Natural killer cell (primary cell): ENCODE data around the gene PDGFC. TPM values are rescaled to one million over a fixed set of nuclear protein-coding genes. Genes with fewer than 3 reads are reported as not detected.

Experiments
- ATAC-seq, 3 donors: fragments of 150-1000 bp in 2 of 3; fragments of 200-7000 bp in 1 of 3; cut with Tn5 transposase; 1 replicate in 1 of 3; 2 replicates in 2 of 3; pipeline ENCODE4 v1.10.0; 2021; ENCODE audit warnings: mild to moderate bottlenecking in 2 of 3, moderate library complexity in 2 of 3
- DNase-seq, 2 donors: peaks; one replicate each; pipeline versions ENCODE4 v3.0.0 to v3.0.0-alpha.2; 2013 to 2021; ENCODE audit warnings: mixed read lengths in 1 of 2
- H3K27ac ChIP-seq: one replicate; pipeline ENCODE4 v1.5.1; 2013; ENCODE audit warnings: mild to moderate bottlenecking, low read length
- H3K27me3 ChIP-seq: one replicate; pipeline ENCODE4 v1.6.1; 2013; ENCODE audit warnings: low read length; ENCODE audit not compliant: control insufficient read depth, insufficient read depth
- H3K36me3 ChIP-seq: one replicate; pipeline ENCODE4 v1.6.1; 2013; ENCODE audit warnings: low read length; ENCODE audit not compliant: control insufficient read depth, insufficient read depth
- H3K4me1 ChIP-seq: one replicate; pipeline ENCODE4 v1.6.1; 2013; ENCODE audit warnings: low read length; ENCODE audit not compliant: control insufficient read depth, insufficient read depth
- H3K4me3 ChIP-seq: one replicate; pipeline ENCODE4 v1.5.1; 2013; ENCODE audit warnings: low read length
- H3K9me3 ChIP-seq: one replicate; pipeline ENCODE4 v1.6.1; 2013; ENCODE audit warnings: low read length; ENCODE audit not compliant: control insufficient read depth, insufficient read depth
- H3K27ac Mint-ChIP-seq, 2 donors: one replicate each; pipeline ENCODE4 v1.8.0; 2022; ENCODE audit warnings: mild to moderate bottlenecking in 2 of 2, mixed read lengths in 2 of 2, moderate library complexity in 1 of 2
- H3K27me3 Mint-ChIP-seq, 2 donors: one replicate each; pipeline ENCODE4 v1.8.0; 2022; ENCODE audit warnings: low read depth in 2 of 2, mixed read lengths in 2 of 2
- H3K36me3 Mint-ChIP-seq: one replicate; pipeline ENCODE4 v1.8.0; 2022; ENCODE audit warnings: mixed read lengths
- H3K4me1 Mint-ChIP-seq, 2 donors: one replicate each; pipeline ENCODE4 v1.8.0; 2022; ENCODE audit warnings: mixed read lengths in 2 of 2
- H3K4me3 Mint-ChIP-seq: one replicate; pipeline ENCODE4 v1.8.0; 2022; ENCODE audit warnings: mild to moderate bottlenecking, moderate library complexity, mixed read lengths
- H3K9me3 Mint-ChIP-seq, 2 donors: one replicate each; pipeline ENCODE4 v1.8.0; 2022; ENCODE audit warnings: mixed read lengths in 2 of 2
- CTCF ChIP-seq: fragments of 200-600 bp; IDR thresholded peaks from one replicate; pipeline ENCODE4 v1.8.0; 2022; ENCODE audit warnings: antibody characterized with exemption
- WGBS: methylation state at CpG from one replicate; pipeline ENCODE4 v1.1.7; 2013; ENCODE audit warnings: missing lambda C conversion rate; ENCODE audit not compliant: insufficient coverage; 5-methylcytosine and 5-hydroxymethylcytosine counted together
- intact Hi-C: fragments of 100-400 bp; cut with micrococcal nuclease; formaldehyde crosslinking; loops from one replicate; pipeline ENCODE4 v1.14.2; 2022
- total RNA-seq, 4 donors: library from RNA; stranded (reverse); fragments of 120-200 nt in 1 of 4; gene quantifications; one replicate each; pipeline versions ENCODE4 v1.2.3 to v1.2.4, GENCODE V29; 2013 to 2022

The PDGFC gene
- total RNA-seq, 3 donors from 2014 or later (not counting 1 experiment from before 2014, with no cell fraction given): 0.72 to 1.6 (median 0.90) TPM

- no peaks in the 10 kb centered on the region for H3K4me1 Mint-ChIP-seq
- Histone ChIP-seq H3K27ac (no peak overlapping the region), H3K4me1 (no peaks in the 10 kb centered on the region), H3K36me3 (no peaks in the 10 kb centered on the region), H3K27me3 (no peaks in the 10 kb centered on the region), H3K9me3 (no peaks in the 10 kb centered on the region), H3K4me3 (no peak overlapping the region)
- peaks cover 2 to 6% of the 10 kb centered on the region in 2 donors for H3K9me3 Mint-ChIP-seq
- DNase-seq (no peak), ATAC-seq (no peak)
- no peak for TF ChIP-seq CTCF
- H3K36me3 Mint-ChIP-seq: no peaks in the 10 kb centered on the region
- H3K4me3 Mint-ChIP-seq: no peak overlapping the region
- H3K27ac Mint-ChIP-seq: no peak overlapping the region
- no peaks in the 10 kb centered on the region for H3K27me3 Mint-ChIP-seq
- no CpG with 5 or more reads among the region's 1 CpG for WGBS
- intact Hi-C loops: no loop called here
Measured at GRCh38 chr4:156885374-156885773, 86.2 kb downstream of the PDGFC start.

- Histone ChIP-seq H3K9me3 (no peaks in the 10 kb centered on the region), H3K27ac (no peak overlapping the region), H3K4me1 (no peaks in the 10 kb centered on the region), H3K36me3 (no peaks in the 10 kb centered on the region), H3K27me3 (no peaks in the 10 kb centered on the region), H3K4me3 (no peak overlapping the region)
- WGBS: 74% methylated on average over 3 of the region's 3 CpGs
- Mint-ChIP-seq H3K36me3 (no peaks in the 10 kb centered on the region), H3K27ac (no peak overlapping the region), H3K27me3 (no peaks in the 10 kb centered on the region), H3K4me1 (no peaks in the 10 kb centered on the region), H3K4me3 (no peak overlapping the region), H3K9me3 (peaks cover 2 to 8% of the 10 kb centered on the region in 2 donors)
- no peak for ATAC-seq
- intact Hi-C loops: no loop called here
- no peak for TF ChIP-seq CTCF
- DNase-seq: no peak
Measured at GRCh38 chr4:156884183-156884582, 87.4 kb downstream of the PDGFC start.

- H3K27ac ChIP-seq: no peak overlapping the region
- no peaks in the 10 kb centered on the region for H3K27me3 ChIP-seq
- no peak for DNase-seq
- H3K9me3 Mint-ChIP-seq: peaks cover 11 to 16% of the 10 kb centered on the region in 2 donors
- no peak overlapping the region for H3K4me3 ChIP-seq
- H3K36me3 ChIP-seq: no peaks in the 10 kb centered on the region
- intact Hi-C loops: no loop called here
- H3K36me3 Mint-ChIP-seq: no peaks in the 10 kb centered on the region
- no peaks in the 10 kb centered on the region for H3K9me3 ChIP-seq
- TF ChIP-seq CTCF: no peak
- no peak overlapping the region for H3K27ac Mint-ChIP-seq
- no peaks in the 10 kb centered on the region for H3K27me3 Mint-ChIP-seq
- H3K4me1 ChIP-seq: no peaks in the 10 kb centered on the region
- H3K4me1 Mint-ChIP-seq: no peaks in the 10 kb centered on the region
- no peak overlapping the region for H3K4me3 Mint-ChIP-seq
- no peak for ATAC-seq
- WGBS: 81% methylated on average over 1 of the region's 3 CpGs
Measured at GRCh38 chr4:156875704-156876103, 95.9 kb downstream of the PDGFC start.

- Histone ChIP-seq H3K4me3 (no peak overlapping the region), H3K27me3 (no peaks in the 10 kb centered on the region), H3K27ac (no peak overlapping the region), H3K36me3 (no peaks in the 10 kb centered on the region), H3K9me3 (no peaks in the 10 kb centered on the region), H3K4me1 (no peaks in the 10 kb centered on the region)
- no peak overlapping the region for H3K4me3 Mint-ChIP-seq
- H3K9me3 Mint-ChIP-seq: peaks cover 12 to 14% of the 10 kb centered on the region in 2 donors
- no peak for TF ChIP-seq CTCF
- intact Hi-C loops: no loop called here
- ATAC-seq: no peak
- H3K4me1 Mint-ChIP-seq: no peaks in the 10 kb centered on the region
- no peak for DNase-seq
- no peak overlapping the region for H3K27ac Mint-ChIP-seq
- WGBS: 87% methylated on average over 1 of the region's 1 CpG
- H3K36me3 Mint-ChIP-seq: no peaks in the 10 kb centered on the region
- H3K27me3 Mint-ChIP-seq: no peaks in the 10 kb centered on the region
Measured at GRCh38 chr4:156875055-156875454, 96.5 kb downstream of the PDGFC start.
